ENCODE data around the gene TMEM270. TPM values are rescaled to one million over a fixed set of nuclear protein-coding genes. Genes with fewer than 3 reads are reported as not detected.

TMEM270 gene
- total and polyA plus RNA-seq, 8 donors: not detected

DNA sequence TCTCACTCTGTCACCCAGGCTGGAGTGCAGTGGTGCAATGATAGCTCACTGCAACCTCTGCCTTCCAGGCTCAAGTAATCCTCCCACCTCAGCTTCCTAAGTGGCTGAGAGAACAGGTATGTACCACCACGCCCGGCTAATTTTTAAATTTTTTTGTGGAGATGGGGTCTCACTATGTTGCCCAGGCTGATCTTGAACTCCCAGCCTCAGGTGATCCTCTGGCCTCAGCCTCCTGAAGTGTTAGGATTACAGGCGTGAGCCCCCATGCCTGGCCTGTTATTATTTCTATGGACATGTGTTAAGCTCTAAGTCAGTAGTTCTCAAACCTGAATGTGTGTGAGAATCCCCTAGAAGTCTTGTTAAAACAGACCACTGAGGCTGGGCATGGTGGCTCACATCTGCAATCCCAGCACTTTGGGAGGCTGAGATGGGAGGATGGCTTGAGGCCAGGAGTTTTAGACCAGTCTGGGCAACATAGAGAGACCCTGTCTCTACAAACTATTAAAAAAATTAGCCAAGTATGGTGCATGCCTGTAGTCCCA, 24.5 kb downstream of the TMEM270 start:
- TF ChIP-seq, protein P1, sequence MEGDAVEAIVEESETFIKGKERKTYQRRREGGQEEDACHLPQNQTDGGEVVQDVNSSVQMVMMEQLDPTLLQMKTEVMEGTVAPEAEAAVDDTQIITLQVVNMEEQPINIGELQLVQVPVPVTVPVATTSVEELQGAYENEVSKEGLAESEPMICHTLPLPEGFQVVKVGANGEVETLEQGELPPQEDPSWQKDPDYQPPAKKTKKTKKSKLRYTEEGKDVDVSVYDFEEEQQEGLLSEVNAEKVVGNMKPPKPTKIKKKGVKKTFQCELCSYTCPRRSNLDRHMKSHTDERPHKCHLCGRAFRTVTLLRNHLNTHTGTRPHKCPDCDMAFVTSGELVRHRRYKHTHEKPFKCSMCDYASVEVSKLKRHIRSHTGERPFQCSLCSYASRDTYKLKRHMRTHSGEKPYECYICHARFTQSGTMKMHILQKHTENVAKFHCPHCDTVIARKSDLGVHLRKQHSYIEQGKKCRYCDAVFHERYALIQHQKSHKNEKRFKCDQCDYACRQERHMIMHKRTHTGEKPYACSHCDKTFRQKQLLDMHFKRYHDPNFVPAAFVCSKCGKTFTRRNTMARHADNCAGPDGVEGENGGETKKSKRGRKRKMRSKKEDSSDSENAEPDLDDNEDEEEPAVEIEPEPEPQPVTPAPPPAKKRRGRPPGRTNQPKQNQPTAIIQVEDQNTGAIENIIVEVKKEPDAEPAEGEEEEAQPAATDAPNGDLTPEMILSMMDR (IDR thresholded peaks at IDR 0.05): no peak
- no peak for TF ChIP-seq POLR2A (IDR thresholded peaks at IDR 0.05)
- TF ChIP-seq EP300 (IDR thresholded peaks at IDR 0.05): no peak
- TF ChIP-seq POLR2AphosphoS5 (IDR thresholded peaks at IDR 0.05): no peak
- Histone ChIP-seq H3K27me3 (peaks cover 0 to 33% (median 0%) of the 10 kb centered on the region in 3 donors), H3K9me3 (no peaks in the 10 kb centered on the region), H3K4me3 (no peak overlapping the region), H3K4me1 (peaks cover 25 to 46% (median 31%) of the 10 kb centered on the region in 4 donors), H3K27ac (peak overlapping the region in 2 of 5 donors; percentile 63 to 83), H3K36me3 (no peaks in the 10 kb centered on the region)
- WGBS, 5 donors: 93 to 98% (median 95%) methylated on average over 3 of the region's 3 CpGs
- intact Hi-C loops (cut with DNase I; ENCODE audit: low total_unique reads): no loop called here
- no peak for DNase-seq

- intact Hi-C loops (cut with DNase I; ENCODE audit: low total_unique reads): no loop called here
Measured at GRCh38 chr7:73885975-73886798, 25.2 kb downstream of the TMEM270 start.

DNA sequence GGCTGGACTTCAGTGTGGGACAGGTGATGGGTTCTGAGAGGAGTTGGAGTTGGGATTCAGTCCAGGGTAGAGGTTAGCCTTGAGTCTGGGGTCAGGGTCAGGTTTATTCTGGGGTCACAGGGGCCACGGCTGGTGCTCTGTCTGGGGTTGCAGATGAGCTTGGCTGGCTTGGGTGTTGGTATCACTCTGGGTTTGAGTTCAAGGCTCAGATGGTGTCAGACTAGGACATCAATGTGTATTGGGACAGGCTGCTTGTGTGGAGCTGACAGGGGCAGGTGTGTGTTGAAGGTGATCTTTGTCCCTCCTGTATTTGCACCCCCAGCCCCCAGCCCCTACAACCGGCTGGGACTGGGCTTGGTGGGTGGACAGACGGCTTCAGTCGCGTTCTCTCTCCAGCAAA, 26.8 kb downstream of the TMEM270 start:
- 75 to 98% (median 85%) methylated on average over 5 of the region's 5 CpGs for WGBS, 5 donors
- peaks cover 14 to 42% (median 24%) of the 10 kb centered on the region in 4 donors for H3K4me1 ChIP-seq
- peak overlapping the region in 1 of 5 donors; percentile 83 for H3K27ac ChIP-seq
- H3K27me3 ChIP-seq: peaks cover 0 to 23% (median 0%) of the 10 kb centered on the region in 3 donors
- TF ChIP-seq EP300 (IDR thresholded peaks at IDR 0.05) (no peak), POLR2A (IDR thresholded peaks at IDR 0.05) (no peak), POLR2AphosphoS5 (IDR thresholded peaks at IDR 0.05) (no peak)
- TF ChIP-seq, protein P1 (IDR thresholded peaks at IDR 0.05): no peak
- no peak for DNase-seq
- no peak overlapping the region for H3K4me3 ChIP-seq
- no peaks in the 10 kb centered on the region for H3K36me3 ChIP-seq
- intact Hi-C loops (cut with DNase I; ENCODE audit: low total_unique reads): no loop called here
- H3K9me3 ChIP-seq: no peaks in the 10 kb centered on the region

More at GRCh38 chr7:73885975-73886798, 25.2 kb downstream of the TMEM270 start:
- Histone ChIP-seq H3K9me3 (no peaks in the 10 kb centered on the region), H3K4me3 (no peak overlapping the region), H3K27ac (peak overlapping the region in 4 of 5 donors; percentile 49 to 83 (median 70)), H3K4me1 (peaks cover 19 to 39% (median 24%) of the 10 kb centered on the region in 4 donors), H3K27me3 (peaks cover 0 to 28% (median 0%) of the 10 kb centered on the region in 3 donors), H3K36me3 (no peaks in the 10 kb centered on the region)
- DNase-seq: peak; percentile 34 to 87
- WGBS, 5 donors: 10 to 23% (median 16%) methylated on average over 15 to 25 of the region's 25 CpGs
- TF ChIP-seq EP300 (IDR thresholded peaks at IDR 0.05) (no peak), POLR2AphosphoS5 (IDR thresholded peaks at IDR 0.05) (no peak), POLR2A (IDR thresholded peaks at IDR 0.05) (no peak)
- TF ChIP-seq, protein P1 (IDR thresholded peaks at IDR 0.05): no peak

DNA sequence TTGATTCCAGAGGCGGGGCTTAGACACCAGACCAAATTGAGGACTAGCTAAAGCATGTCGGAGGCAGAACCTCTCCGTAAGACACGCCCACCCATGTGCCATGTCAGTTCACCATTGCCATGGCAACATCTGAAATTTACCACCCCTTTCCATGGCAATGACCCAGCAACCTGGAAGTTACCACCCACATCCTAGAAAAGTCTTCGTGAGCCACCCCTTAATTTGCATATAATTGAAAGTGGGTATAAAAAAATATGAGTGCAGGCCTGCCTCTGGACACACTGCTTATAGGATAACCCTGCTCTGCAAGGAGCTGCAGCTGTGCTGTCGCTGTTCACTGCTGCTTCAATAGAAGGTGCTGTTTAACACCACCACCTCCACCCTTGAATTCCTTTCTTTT, 28.0 kb downstream of the TMEM270 start:
- H3K4me1 ChIP-seq: peaks cover 26 to 54% (median 36%) of the 10 kb centered on the region in 4 donors
- TF ChIP-seq POLR2A (IDR thresholded peaks at IDR 0.05) (no peak), EP300 (IDR thresholded peaks at IDR 0.05) (no peak), POLR2AphosphoS5 (IDR thresholded peaks at IDR 0.05) (no peak)
- TF ChIP-seq, protein P1 (IDR thresholded peaks at IDR 0.05): no peak
- peaks cover 0 to 23% (median 0%) of the 10 kb centered on the region in 3 donors for H3K27me3 ChIP-seq
- 83 to 88% (median 85%) methylated on average over 6 of the region's 6 CpGs for WGBS, 5 donors
- intact Hi-C loops (cut with DNase I; ENCODE audit: low total_unique reads): no loop called here
- no peak overlapping the region for H3K4me3 ChIP-seq
- H3K9me3 ChIP-seq: no peaks in the 10 kb centered on the region
- H3K27ac ChIP-seq: no peak overlapping the region
- DNase-seq: no peak
- no peaks in the 10 kb centered on the region for H3K36me3 ChIP-seq
